Posterior vena cava (tissue), 2 donors: ENCODE data around the gene RAB37. TPM values are rescaled to one million over a fixed set of nuclear protein-coding genes. Genes with fewer than 3 reads are reported as not detected.

Source experiments
- DNase-seq: peaks from one replicate; pipeline ENCODE4 v3.0.0-alpha.2; 2020; ENCODE audit warnings: low spot score
- intact Hi-C, 2 donors: fragments of 100-400 bp; cut with DNase I; formaldehyde crosslinking; loops; one replicate each; pipeline versions ENCODE4 v1.14.1 to v1.14.2; 2022 to 2023
- long read RNA-seq, 2 donors: library from polyadenylated mRNA; unstranded; transcript quantifications; one replicate each; pipeline ENCODE4 v2.0.0, GENCODE V29; 2020 to 2021
- total RNA-seq, 2 donors: library from RNA; stranded (reverse); fragmentation: NEBNext Ultra II Directional; extraction: Animal tissue kit (Norgen Biotek cat#: 25700); gene quantifications; one replicate each; pipeline ENCODE4 v1.2.1, GENCODE V29; 2021
- donor health status: DM: yes; HTN: yes; CAD: no.
- donor health status: DM: yes; HTN: yes; CAD: no.

RAB37 gene, protein sequence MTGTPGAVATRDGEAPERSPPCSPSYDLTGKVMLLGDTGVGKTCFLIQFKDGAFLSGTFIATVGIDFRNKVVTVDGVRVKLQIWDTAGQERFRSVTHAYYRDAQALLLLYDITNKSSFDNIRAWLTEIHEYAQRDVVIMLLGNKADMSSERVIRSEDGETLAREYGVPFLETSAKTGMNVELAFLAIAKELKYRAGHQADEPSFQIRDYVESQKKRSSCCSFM
- 1 to 10 TPM; 1.1 to 1.6 TPM for total RNA-seq
- long read RNA-seq, donor 1 = 0 reads
- long read RNA-seq, donor 2, partial matches to known transcripts = 0 of 1 reads
- long read RNA-seq, donor 2, other reads (novel, unspliced or antisense) = 0 of 1 reads

DNA sequence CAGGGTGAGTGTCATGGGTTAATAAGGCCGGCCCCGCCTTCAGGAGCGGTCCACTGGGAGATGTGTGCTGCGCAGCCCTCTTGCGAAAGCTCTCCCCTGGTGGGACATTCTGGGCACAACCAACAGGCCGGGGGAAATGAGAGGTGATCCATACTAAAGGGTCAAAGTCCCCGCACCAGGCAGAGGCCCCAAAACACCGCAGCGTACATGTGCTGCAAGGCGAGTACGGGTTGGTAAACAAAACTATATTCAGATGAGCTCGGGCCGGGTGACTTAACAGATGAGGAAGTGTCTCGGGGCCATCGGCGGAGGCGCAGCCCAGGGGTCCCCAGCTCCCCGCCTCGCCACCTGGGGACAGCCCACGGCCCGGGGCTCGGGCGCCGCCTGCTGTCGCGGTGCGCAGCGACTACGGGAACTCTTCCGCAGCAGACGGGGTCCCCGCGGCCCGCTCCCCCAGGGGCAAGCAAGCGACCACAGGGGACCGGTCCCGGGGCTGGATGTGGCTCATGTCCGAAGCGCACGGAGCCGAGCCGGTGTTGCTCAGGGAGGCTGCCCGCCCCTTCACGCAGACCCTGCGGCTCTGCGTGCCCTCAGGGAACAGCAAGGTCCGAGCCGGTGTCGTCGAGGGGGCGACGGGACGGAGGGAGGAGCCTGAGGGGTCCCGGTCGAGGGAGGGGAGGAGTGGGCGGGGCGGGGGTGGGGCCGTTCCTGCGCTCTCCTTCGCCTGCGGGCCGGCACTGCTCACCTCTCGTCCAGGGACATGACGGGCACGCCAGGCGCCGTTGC lies at the start of gene RAB37:
Gene RAB37 (plus strand): TSS at position 744 of the 786 bp plus-strand sequence. CDS start 17 bp downstream, at position 761.
- intact Hi-C loops = no loop called here
- no peak for DNase-seq

DNA sequence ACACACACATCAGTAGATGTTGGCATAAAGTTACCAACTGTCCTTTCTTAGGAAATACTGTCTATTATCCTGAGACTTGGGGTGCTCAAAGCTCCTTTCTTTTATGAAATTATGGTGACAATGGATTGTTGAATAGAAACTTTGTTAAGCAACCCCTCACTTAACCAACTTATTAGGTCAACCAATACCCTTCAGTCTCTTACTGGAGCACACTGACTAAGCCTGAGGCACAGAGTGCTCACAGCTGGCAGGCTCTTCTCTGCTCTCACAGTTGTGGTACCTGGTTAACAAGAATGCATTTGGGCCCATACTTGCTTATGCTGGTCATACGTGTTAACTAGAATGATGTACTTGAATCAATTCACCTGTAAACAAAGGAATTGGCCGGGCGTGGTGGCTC lies 49.2 kb upstream of the RAB37 start:
- intact Hi-C loops = no loop called here

DNA sequence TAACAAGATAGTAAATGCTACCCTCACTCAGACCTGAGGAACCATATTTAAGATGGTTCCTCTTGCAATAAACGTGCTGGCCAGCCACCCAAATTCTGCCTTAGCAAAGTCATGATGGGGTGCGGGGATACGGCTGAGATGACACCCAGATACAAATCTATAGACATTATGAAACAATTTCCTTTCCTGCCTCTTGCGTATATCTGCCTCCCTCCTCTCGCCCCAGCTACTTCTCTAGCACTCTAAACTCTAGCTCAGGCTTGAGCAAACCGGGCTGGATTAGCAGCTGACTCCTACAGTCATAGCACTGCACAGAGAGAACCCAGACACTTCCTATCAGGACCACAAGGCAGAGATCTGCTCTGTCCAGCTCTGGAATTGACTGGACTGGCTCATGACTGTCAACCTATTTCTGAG lies 46.6 kb upstream of the RAB37 start:
- intact Hi-C loops = no loop called here

More for the DNA sequence above, 49.2 kb upstream of the RAB37 start:
- no peak for DNase-seq

DNA sequence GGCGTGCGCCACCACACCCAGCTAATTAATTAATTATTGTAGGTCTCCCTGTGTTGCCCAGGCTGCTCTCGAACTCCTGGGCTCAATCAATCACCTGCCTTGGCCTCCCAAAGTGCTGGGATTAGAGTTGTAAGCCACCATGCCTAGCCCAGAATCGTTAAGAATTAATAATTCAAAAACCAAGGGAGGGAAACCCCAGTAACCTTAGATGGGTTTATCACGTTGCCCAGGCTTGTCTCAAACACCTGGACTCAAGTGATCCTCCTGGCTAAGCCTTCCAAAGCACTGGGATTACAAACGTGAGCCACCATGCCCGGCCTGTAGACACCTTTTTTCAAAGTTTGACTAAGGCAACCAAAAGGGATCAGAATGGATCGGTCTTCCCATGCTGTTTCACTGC lies 45.9 kb upstream of the RAB37 start:
- intact Hi-C loops = no loop called here
- DNase-seq = no peak

More for the DNA sequence above, 46.6 kb upstream of the RAB37 start:
- no peak for DNase-seq

DNA sequence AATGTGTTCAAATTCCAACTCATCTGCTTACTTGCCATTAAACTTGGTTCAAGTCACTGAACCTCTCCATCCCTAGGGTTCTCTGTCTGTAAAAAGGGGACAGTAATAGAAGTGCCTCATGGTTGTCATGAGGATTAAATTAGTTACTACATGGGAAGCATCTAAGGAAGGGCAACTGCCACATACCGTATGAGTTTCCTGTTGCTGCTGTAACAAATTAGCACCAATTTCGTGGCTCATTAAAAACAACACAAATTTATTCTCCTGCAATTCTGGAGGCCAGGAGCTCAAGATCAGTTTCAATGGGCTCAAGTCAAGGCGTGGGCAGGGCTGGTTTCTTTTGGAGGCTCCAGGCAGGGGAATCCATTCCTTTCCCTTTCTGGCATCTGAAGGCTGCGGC lies 43.0 kb upstream of the RAB37 start:
- no peak for DNase-seq
- intact Hi-C loops = no loop called here

DNA sequence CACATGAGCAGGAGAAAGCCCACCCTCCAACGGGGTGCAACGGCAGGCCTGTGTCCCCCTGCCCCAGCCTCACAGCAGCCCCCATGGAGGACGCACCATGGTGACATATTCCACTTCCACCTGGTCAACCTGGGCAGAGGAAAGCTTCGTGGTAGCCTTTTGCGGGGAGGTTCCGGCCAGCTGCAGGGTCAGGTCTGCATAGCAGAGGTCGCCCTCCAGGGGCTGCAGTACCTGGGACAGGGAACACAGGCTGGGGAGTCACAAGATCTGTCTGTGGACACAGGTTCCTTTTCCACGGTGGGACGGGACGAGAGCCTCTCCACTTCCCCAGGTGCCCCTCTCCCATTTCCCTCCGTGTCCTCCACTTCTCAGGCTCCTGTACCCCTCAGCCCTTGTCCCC lies 41.4 kb upstream of the RAB37 start:
- intact Hi-C loops = no loop called here
- no peak for DNase-seq

DNA sequence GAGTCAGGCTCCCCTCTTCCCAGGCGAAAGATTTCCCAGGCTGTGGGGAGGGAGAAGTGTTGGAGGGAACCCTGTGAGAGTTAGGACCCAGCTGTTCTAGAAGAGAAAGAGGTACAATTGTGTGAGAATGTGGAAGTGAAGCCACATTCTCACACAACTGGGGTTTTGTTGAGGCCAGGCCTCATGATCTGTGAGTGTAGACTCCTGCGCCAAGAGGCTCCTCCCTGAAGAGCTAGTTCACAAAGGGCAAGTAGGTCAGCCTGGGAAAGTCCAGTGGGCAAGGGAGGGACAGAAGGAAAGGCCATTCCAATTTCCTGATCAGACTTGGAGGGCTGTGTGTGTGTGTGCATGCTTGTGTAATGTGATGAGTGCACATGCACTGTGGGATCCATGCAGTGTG lies 39.5 kb upstream of the RAB37 start:
- peak; percentile 14 for DNase-seq
- intact Hi-C loops = no loop called here

DNA sequence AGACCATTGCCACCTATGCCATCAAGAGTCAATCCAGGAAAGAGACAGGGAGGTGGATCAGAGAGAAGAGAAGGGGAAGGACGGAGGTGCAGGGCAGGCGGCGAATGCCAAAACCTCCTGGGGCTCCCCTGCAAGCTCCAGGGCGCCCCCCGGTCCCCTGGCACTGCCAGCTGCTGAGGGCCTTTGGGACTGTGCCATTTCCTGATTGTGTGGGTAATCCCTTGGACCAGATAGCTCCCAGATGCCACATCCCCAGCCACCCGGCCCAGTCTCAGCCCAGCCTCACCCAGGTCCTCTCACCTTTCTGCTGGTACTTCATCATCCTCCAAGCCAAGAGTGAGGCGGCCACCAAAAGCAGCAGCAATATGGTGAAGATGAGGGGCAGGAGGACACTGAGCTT lies 39.0 kb upstream of the RAB37 start:
- no peak for DNase-seq
- intact Hi-C loops = no loop called here

DNA sequence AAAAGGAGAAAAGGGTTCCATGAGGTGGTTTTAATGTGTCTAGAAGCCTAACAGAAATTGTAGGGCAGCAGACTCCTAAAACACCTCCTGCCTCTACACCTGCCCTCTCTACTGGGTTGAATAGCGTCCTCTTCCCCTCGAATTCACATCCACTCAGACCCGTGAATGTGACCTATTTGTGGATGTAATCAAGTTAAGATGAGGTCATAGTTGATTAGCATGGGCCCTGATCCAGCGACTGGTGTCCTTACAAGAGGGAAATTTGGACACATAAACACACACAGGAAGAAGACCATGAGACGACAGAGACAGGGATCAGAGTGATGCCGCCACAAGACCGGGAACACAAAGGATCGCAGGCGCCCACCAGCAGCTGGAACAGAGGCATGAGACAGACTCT lies 37.8 kb upstream of the RAB37 start:
- DNase-seq = no peak
- intact Hi-C loops = no loop called here

DNA sequence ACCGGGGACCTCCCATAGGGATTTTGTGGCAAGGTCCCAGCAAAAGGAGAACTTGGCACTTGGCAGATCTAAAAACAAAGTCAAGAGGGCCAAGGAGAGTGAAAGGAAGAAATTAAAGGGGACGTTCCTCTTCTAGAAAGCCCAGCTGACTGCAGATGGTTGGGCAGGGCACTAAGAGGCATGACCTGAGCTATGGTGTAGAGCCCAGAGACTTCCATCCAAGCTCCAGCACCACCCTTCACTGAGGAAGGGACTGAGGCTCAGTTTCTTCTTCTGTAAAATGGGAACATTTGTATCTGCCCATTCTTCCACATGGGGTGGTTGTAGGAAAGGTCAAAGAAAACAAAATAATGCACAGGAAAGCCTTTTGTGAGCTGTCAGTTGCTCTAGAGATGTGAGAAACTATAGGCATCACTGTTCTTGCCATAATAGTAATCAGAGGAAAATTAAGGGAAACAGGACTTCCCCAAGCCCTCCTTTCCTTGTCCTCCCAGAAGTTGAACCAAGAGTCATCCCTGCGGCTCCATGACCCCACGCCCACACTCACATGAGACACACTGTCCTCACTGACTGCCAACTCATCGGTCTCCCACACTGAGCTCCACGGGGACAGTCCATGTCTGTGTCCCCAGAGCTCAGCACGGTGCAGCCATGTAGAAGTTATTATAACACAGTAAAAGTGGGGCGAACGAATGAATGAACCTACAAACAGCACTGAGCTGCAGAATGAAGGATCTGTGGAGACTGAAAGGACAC lies 34.8 kb upstream of the RAB37 start:
- intact Hi-C loops = no loop called here
- DNase-seq = peak; percentile 28

DNA sequence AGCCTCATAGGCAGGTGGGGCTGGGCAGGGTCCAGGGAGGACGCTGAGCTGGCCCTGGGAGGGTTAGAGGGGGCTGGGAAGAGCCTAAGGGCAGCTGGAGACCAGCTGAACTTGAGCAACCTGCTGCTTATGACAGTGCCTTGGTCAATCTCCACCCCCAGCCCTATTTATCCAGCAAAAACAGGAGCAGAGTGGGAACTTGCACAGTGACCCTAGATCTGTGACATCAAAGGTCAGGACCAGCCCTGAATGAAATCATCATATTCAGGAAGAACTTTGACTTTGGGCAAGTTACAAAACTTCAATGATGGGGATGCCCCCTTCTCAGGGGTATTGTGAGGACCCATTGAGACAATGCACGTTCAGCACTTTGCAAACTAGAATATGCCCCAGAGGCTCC lies 33.7 kb upstream of the RAB37 start:
- DNase-seq = no peak
- intact Hi-C loops = no loop called here

DNA sequence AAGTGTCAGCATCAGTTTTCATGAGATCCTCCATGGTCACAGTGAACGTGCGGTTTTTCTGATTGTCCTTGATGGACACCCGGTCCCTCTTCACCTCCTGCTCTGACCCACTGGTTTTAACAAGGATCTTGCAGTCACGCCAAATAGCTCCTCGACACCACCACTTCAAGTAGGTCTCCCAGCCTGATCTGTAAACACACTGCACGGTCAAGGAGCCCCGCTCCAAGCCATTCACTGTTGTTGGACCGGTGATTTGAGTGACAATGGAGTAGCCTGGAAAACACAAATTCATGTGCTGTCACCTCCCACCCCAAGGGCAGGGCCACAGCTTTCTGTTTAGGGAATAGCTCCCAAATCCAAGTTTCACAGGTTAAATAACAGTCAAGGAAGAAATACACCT lies 32.5 kb upstream of the RAB37 start:
- DNase-seq = peak; percentile 51
- intact Hi-C loops = no loop called here

DNA sequence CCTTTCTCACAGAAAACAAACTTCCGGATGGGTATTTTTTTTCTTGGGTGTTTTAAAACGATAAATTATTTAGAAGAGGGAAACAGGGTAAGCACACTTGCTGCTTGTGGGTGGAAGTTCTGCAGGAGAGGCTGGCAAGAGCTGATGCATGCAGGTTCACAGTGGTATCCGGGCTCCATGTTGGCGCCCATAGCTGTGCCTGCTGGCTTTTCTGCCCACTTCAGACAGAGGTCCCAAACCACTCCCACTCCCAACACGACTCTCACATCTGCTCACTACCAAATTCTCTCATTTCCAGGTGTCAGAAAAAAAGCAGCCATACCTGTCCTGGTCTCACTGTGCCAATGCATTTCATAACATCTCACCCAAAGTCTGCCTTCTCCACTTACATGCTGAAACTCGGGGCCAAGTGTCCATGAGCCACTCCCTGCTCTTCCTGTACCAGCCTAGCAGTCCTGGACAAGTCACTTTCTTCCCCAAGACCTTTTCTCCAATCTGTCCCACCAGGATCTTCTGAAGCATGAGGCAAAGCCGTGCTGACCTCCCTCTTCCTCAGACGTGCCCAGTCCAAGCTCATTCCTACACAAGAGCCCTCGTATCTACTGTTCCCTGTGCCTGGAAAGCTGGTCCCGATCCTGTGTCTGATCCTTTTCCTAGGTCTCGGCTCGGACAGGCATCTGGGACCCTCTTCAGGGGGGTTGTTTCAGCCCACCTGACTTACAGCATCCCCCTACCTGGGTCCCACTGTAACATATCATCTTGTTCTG lies 25.8 kb upstream of the RAB37 start:
- DNase-seq = peak; percentile 43
- intact Hi-C loops = no loop called here

DNA sequence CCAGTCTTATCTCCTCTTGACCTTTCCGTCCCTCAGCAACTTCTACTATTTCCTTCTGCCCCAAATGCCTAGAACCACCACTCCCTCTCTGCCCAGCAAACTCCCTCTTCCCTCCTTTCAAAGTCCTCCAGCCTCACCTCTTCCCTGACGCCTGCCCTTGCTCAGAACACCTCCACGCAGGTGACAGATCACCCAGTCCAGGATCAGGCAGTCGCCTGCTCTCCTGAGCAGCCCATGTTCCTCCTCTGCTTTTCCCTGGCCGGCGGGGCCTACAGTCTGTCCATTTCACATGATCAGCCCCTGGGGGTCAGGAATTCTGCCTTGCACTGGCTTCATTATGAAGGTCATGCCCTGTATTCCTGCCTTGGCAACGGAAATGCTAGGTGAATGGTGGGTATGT lies 24.8 kb upstream of the RAB37 start:
- DNase-seq = peak; percentile 64
- intact Hi-C loops = no loop called here

DNA sequence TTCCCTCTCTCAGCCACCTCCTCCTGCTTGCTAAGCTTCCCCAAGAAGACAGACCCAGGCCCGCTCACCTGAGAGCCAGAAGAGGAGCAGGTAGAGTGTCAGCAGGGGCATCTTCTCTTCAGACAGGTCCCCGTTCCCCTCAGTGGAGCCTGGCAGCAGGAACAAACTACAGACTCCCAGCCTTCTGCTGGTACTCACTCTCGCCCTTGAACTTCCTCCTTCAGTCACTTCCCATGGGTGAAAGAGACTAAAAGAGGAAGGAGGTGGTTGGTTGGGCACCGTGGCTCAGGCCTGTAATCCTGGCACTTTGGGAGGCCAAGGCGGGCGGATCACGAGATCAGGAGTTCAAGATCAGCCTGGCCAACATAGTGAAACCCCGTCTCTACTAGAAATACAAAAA lies 24.3 kb upstream of the RAB37 start, which contains the start of gene CD300LF:
Gene CD300LF (minus strand): TSS at position 168 of the 400 bp plus-strand sequence. CDS start 57 bp downstream, at position 111.
- DNase-seq = peak; percentile 82
- intact Hi-C loops = no loop called here

DNA sequence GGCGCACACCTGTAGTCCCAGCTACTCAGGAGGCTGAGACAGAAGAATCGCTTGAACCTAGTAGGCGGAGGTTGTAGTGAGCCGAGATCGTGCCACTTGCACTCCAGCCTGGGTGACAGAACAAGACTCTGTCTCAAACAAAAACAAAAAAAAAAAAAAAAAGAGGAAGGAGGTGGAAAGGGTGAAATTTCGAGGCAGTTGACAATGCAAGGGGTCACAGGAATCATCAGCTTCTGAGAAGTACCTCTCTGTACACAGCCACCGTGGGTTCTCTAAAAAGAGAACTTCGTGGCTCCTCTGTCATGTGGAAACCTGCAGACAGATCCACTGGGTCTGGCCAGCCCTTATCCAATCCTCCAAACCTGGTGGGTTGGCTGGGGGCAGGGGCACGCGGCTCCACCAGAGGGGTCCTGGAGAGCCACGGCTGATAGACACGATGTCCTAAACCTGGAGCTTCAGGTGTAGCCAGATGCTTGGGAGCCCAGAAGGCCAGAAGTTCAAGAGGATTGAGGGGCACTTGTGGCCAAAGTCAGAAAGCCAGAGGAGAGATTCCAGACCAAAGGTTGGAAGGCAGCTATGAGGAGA lies 23.8 kb upstream of the RAB37 start:
- DNase-seq = peak; percentile 20
- intact Hi-C loops = no loop called here

DNA sequence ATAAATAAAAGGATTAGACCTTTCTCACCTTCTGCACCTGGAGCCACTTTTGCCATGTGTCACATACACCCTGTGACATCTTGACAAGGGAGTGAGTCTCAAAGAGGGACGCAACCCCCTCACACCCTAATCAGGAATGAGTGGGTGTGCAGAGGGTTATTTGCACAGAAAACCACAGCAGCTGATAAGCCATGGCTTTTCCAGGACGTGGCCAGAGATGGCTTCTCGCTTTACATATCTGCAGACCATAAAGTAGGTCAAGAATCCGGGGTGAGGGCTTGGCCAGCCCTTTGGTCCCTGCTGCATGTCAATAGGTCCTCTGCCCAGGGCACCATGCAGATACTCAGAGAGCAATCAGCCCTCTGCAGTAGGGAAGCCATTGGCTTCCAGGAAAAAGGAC lies 21.9 kb upstream of the RAB37 start:
- DNase-seq = no peak
- intact Hi-C loops = no loop called here

DNA sequence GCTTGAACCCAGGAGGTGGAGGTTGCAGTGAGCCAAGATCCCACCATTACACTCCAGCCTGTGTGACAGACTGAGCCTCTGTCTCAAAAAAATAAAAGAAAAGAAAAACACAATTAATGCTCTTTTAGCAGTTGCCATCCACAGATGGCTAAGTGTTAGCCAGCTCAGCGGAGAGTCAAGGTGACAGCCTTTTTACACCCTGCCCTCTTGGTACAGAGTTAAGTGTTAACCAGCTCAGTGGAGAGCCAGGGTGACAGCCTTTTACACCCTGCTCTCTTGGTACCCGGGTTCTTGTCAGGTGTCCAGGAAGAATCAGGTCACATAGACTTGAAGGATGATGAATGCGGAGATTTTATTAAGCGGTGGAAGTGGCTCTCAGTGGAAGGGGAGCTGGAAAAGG lies 16.6 kb upstream of the RAB37 start:
- intact Hi-C loops = no loop called here
- no peak for DNase-seq

DNA sequence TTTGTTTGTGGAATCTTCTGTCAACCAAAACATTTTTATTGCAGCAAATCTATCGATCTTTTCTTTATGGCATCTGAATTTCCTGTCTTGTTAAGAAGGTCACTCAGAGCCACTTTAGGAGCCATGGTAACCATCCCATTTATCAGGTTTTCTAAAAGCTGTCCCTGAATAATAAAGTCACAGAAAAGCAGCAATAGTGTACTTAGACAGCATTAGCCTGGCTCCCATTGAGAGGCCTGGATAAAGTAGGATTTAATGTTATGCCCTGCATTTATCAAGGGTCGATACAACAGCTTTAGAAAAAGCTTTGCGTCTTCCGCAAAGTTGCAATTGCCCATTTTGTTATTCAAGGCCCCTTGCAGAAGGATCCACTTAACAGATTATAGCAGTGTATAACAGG lies 14.3 kb upstream of the RAB37 start:
- DNase-seq = no peak
- intact Hi-C loops = no loop called here
